HFFc6 (cell line): ENCODE measurements around the gene RAD51B. TPM values are rescaled to one million over a fixed set of nuclear protein-coding genes. Genes with fewer than 3 reads are reported as not detected.

Source experiments
- DNase-seq: peaks from one replicate; pipeline ENCODE4 v3.0.0-alpha.2; 2018
- H3K27ac Mint-ChIP-seq: 2 replicates; pipeline ENCODE4 v1.8.0; 2020; ENCODE audit warnings: mild to moderate bottlenecking, mixed read lengths
- H3K27me3 Mint-ChIP-seq: 2 replicates; pipeline ENCODE4 v1.8.0; 2021; ENCODE audit warnings: mild to moderate bottlenecking, moderate library complexity, mixed read lengths; ENCODE audit not compliant: insufficient read depth
- H3K36me3 Mint-ChIP-seq: 2 replicates; pipeline ENCODE4 v1.8.0; 2021; ENCODE audit warnings: low read depth, mixed read lengths
- H3K4me1 Mint-ChIP-seq: 2 replicates; pipeline ENCODE4 v1.8.0; 2020; ENCODE audit warnings: low read depth, mixed read lengths
- H3K4me3 Mint-ChIP-seq: 2 replicates; pipeline ENCODE4 v1.8.0; 2020; ENCODE audit warnings: mild to moderate bottlenecking, moderate library complexity, mixed read lengths
- H3K9me3 Mint-ChIP-seq: 2 replicates; pipeline ENCODE4 v1.8.0; 2020; ENCODE audit warnings: mild to moderate bottlenecking, mixed read lengths
- total RNA-seq, 6 experiments: library from RNA; stranded (reverse); fragmentation: NEBNext Ultra II Directional; extraction: Animal tissue kit (Norgen Biotek cat#: 25700); gene quantifications; 2 replicates in 1 of 6; 3 replicates in 5 of 6; pipeline ENCODE4 v1.2.3, GENCODE V29; 2021
- TF ChIP-seq, protein P1 (sequence below): fragments of 200-600 bp; sonication (generic); IDR thresholded peaks from 2 replicates; pipeline ENCODE4 v1.5.0; 2021; ENCODE audit warnings: antibody characterized with exemption, mild to moderate bottlenecking

The RAD51B gene
- total RNA-seq, 6 experiments from 2014 or later, result 7.1 to 12.4 (median 9.6) TPM

- no peaks in the 10 kb centered on the region for H3K9me3 Mint-ChIP-seq
- peaks cover 10% of the 10 kb centered on the region; the same call in 1 of the 2 replicates for H3K4me1 Mint-ChIP-seq
- no peaks in the 10 kb centered on the region for H3K36me3 Mint-ChIP-seq
- no peak overlapping the region for H3K27ac Mint-ChIP-seq
- no peak for DNase-seq
- TF ChIP-seq, protein P1, sequence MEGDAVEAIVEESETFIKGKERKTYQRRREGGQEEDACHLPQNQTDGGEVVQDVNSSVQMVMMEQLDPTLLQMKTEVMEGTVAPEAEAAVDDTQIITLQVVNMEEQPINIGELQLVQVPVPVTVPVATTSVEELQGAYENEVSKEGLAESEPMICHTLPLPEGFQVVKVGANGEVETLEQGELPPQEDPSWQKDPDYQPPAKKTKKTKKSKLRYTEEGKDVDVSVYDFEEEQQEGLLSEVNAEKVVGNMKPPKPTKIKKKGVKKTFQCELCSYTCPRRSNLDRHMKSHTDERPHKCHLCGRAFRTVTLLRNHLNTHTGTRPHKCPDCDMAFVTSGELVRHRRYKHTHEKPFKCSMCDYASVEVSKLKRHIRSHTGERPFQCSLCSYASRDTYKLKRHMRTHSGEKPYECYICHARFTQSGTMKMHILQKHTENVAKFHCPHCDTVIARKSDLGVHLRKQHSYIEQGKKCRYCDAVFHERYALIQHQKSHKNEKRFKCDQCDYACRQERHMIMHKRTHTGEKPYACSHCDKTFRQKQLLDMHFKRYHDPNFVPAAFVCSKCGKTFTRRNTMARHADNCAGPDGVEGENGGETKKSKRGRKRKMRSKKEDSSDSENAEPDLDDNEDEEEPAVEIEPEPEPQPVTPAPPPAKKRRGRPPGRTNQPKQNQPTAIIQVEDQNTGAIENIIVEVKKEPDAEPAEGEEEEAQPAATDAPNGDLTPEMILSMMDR, result no peak
- H3K27me3 Mint-ChIP-seq, result no peaks in the 10 kb centered on the region; the same call in 1 of the 2 replicates
- H3K4me3 Mint-ChIP-seq, result no peak overlapping the region
These were observed 675.8 kb downstream of the RAD51B start for GRCh38 chr14:68495101-68496039.

GRCh38 chr14:68497011-68497410 is 677.4 kb downstream of the RAD51B start:
- no peak overlapping the region for H3K27ac Mint-ChIP-seq
- TF ChIP-seq, protein P1, result no peak
- no peaks in the 10 kb centered on the region; the same call in 1 of the 2 replicates for H3K27me3 Mint-ChIP-seq
- no peak for DNase-seq
- H3K36me3 Mint-ChIP-seq, result no peaks in the 10 kb centered on the region
- no peak overlapping the region for H3K4me3 Mint-ChIP-seq
- no peaks in the 10 kb centered on the region for H3K9me3 Mint-ChIP-seq
- H3K4me1 Mint-ChIP-seq, result peaks cover 10% of the 10 kb centered on the region; the same call in 1 of the 2 replicates

- no peaks in the 10 kb centered on the region for H3K27me3 Mint-ChIP-seq
- DNase-seq, result no peak
- no peak overlapping the region for H3K27ac Mint-ChIP-seq
These were observed 679.9 kb downstream of the RAD51B start for GRCh38 chr14:68499451-68499850.

GRCh38 chr14:68501171-68501570 is 681.6 kb downstream of the RAD51B start:
- Mint-ChIP-seq H3K4me3 (no peak overlapping the region), H3K36me3 (no peaks in the 10 kb centered on the region), H3K9me3 (no peaks in the 10 kb centered on the region), H3K27me3 (no peaks in the 10 kb centered on the region), H3K27ac (no peak overlapping the region), H3K4me1 (peaks cover 14% of the 10 kb centered on the region)
- DNase-seq, result no peak
- TF ChIP-seq, protein P1, result no peak

More at GRCh38 chr14:68499451-68499850, 679.9 kb downstream of the RAD51B start:
- Mint-ChIP-seq H3K9me3 (no peaks in the 10 kb centered on the region), H3K36me3 (no peaks in the 10 kb centered on the region), H3K4me3 (no peak overlapping the region), H3K4me1 (peaks cover 8% of the 10 kb centered on the region; the same call in 1 of the 2 replicates)
- TF ChIP-seq, protein P1, result no peak

GRCh38 chr14:68501614-68502052 is 682.1 kb downstream of the RAD51B start:
- no peaks in the 10 kb centered on the region for H3K9me3 Mint-ChIP-seq
- no peak overlapping the region for H3K4me3 Mint-ChIP-seq
- no peak overlapping the region for H3K27ac Mint-ChIP-seq
- no peaks in the 10 kb centered on the region for H3K27me3 Mint-ChIP-seq
- DNase-seq, result no peak
- H3K4me1 Mint-ChIP-seq, result peaks cover 19% of the 10 kb centered on the region
- TF ChIP-seq, protein P1, result no peak
- H3K36me3 Mint-ChIP-seq, result no peaks in the 10 kb centered on the region
